ENCODE results near the gene OR2J1.
"Not testable (repeated sequence)": the region's sequence is repeated elsewhere in the genome, so short reads cannot be mapped to it uniquely, and the experiment has no call there.

Gene OR2J1

GRCh38 chr6:29149444-29149843 lies 50.2 kb downstream of the OR2J1 start:
- not testable (repeated sequence) for H3K4ac ChIP-seq (ENCODE audit: low read depth, low read length); H3K27me3 ChIP-seq (ENCODE audit: insufficient read depth, low read length); H4K12ac ChIP-seq (ENCODE audit: low read depth, low read length); H2BK12ac ChIP-seq (ENCODE audit: low read length); H3K14ac ChIP-seq (ENCODE audit: low read length); H2AFZ ChIP-seq (ENCODE audit: insufficient read depth, low read length, poor library complexity); H3K36me3 ChIP-seq (ENCODE audit: control insufficient read depth in 1 of 2, insufficient read depth in 2 of 2, low read length in 2 of 2); H4K91ac ChIP-seq (ENCODE audit: low read depth, low read length); H3K27ac ChIP-seq (ENCODE audit: low read depth, low read length); H2AK5ac ChIP-seq (ENCODE audit: low read length); H3K9ac ChIP-seq (ENCODE audit: low read length); H2BK120ac ChIP-seq (ENCODE audit: insufficient read depth, low read length, poor library complexity); H3K79me2 ChIP-seq (ENCODE audit: control insufficient read depth, insufficient read depth, low read length, poor library complexity); H3K79me1 ChIP-seq (ENCODE audit: low read length); H3K4me1 ChIP-seq (ENCODE audit: control insufficient read depth in 1 of 2, insufficient read depth in 2 of 2, low read length in 2 of 2); H4K8ac ChIP-seq (ENCODE audit: low read depth, low read length); DNase-seq; H3K9me3 ChIP-seq (ENCODE audit: insufficient read depth, low read depth, low read length); H3K18ac ChIP-seq (ENCODE audit: low read length); H2BK5ac ChIP-seq (ENCODE audit: low read depth, low read length, poor library complexity); H3K23ac ChIP-seq (ENCODE audit: low read length); H3K4me3 ChIP-seq (ENCODE audit: low read depth, low read length); H3K4me2 ChIP-seq (ENCODE audit: low read length)
- no CpG with 5 or more reads among the region's 3 CpGs for WGBS (ENCODE audit: extremely low coverage, insufficient coverage, insufficient read length)
